Panc1 (cell line): ENCODE data around the gene KCNQ2. TPM values are rescaled to one million over a fixed set of nuclear protein-coding genes. Genes with fewer than 3 reads are reported as not detected.
A peak's percentile ranks its signal among the peaks of the same experiment; 100 is the strongest.

Experiments
- ATAC-seq: fragments of 200-7000 bp; cut with Tn5 transposase; 2 replicates; pipeline ENCODE4 v1.9.1; 2020; ENCODE audit warnings: mild to moderate bottlenecking, moderate library complexity
- BruUV-seq: library from RNA; stranded (reverse); fragments of 400-500 nt; replicated peaks from 2 replicates; lab custom pipeline; 2021; lab: Mats Ljungman, UMichigan
- CTCF ChIA-PET: fragments of 300-600 bp; sonication (Branson Sonifier 250); formaldehyde crosslinking; loops from one replicate; lab custom pipeline; 2022; ENCODE audit warnings: antibody characterized with exemption; lab: Charles Lee
- POLR2A ChIA-PET: fragments of 300-600 bp; sonication (Branson Sonifier 250); formaldehyde crosslinking; loops from one replicate; lab custom pipeline; 2022; ENCODE audit warnings: antibody characterized with exemption; lab: Charles Lee
- DNase-seq: peaks from one replicate; pipeline ENCODE4 v3.0.0-alpha.2; 2010; ENCODE audit warnings: low read depth, low spot score
- H3K27ac ChIP-seq: 2 replicates; pipeline ENCODE4 v1.5.1; 2011; ENCODE audit warnings: mild to moderate bottlenecking, low read length, inconsistent platforms
- H3K27me3 ChIP-seq: fragments of 200-500 bp; sonication (Bioruptor generic); 2 replicates; pipeline ENCODE4 v1.6.0; 2014; ENCODE audit warnings: low read length, inconsistent platforms; ENCODE audit not compliant: control insufficient read depth, insufficient read depth
- H3K36me3 ChIP-seq: fragments of 200-500 bp; sonication (Bioruptor generic); 2 replicates; pipeline ENCODE4 v1.5.1; 2014; ENCODE audit warnings: inconsistent platforms, mild to moderate bottlenecking, low read length, moderate library complexity; ENCODE audit not compliant: control insufficient read depth, insufficient read depth
- H3K4me1 ChIP-seq: 2 replicates; pipeline ENCODE4 v1.5.1; 2011; ENCODE audit warnings: inconsistent platforms, mild to moderate bottlenecking, low read length, moderate library complexity; ENCODE audit not compliant: control insufficient read depth, insufficient read depth
- H3K4me3 ChIP-seq, 2 experiments: 2 replicates each; pipeline ENCODE4 v1.5.1; 2011 to 2012; ENCODE audit warnings: low read depth in 2 of 2, low read length in 2 of 2, mild to moderate bottlenecking in 2 of 2, inconsistent platforms in 1 of 2, moderate library complexity in 1 of 2
- H3K9me3 ChIP-seq: fragments of 200-500 bp; sonication (Bioruptor generic); 2 replicates; pipeline ENCODE4 v1.5.1; 2014; ENCODE audit warnings: low read depth, mild to moderate bottlenecking, inconsistent platforms, low read length, moderate library complexity; ENCODE audit not compliant: control insufficient read depth, insufficient read depth
- POLR2AphosphoS5 ChIP-seq: IDR thresholded peaks from 2 replicates; pipeline ENCODE4 v1.6.1; 2012; ENCODE audit warnings: mild to moderate bottlenecking, low read depth, low read length, moderate library complexity
- SIN3A ChIP-seq: IDR thresholded peaks from 2 replicates; pipeline ENCODE4 v1.6.1; 2012; ENCODE audit warnings: low read depth, mild to moderate bottlenecking, low read length, moderate library complexity, borderline replicate concordance; ENCODE audit not compliant: insufficient read depth
- TCF7L2 ChIP-seq: IDR thresholded peaks from 2 replicates; pipeline ENCODE4 v1.6.1; 2011; ENCODE audit warnings: mild to moderate bottlenecking, low read depth, low read length, inconsistent platforms
- in situ Hi-C: cut with HindIII; loops from 2 replicates; pipeline ENCODE4 v1.10.0; 2016; ENCODE audit warnings: low sequenced_read_pairs, low pct_unique_long_range_greater_than_20kb
- intact Hi-C: fragments of 100-400 bp; cut with micrococcal nuclease; formaldehyde crosslinking; loops from one replicate; pipeline ENCODE4 v1.10.0; 2022; ENCODE audit not compliant: unreplicated experiment
- total RNA-seq: library from RNA; stranded (reverse); gene quantifications from one replicate; pipeline ENCODE4 v1.2.1, GENCODE V29; 2021; ENCODE audit not compliant: unreplicated experiment
- TF ChIP-seq, protein P1 (sequence below): fragments of 450-650 bp; IDR thresholded peaks from 2 replicates; pipeline ENCODE4 v1.5.1; 2017; ENCODE audit warnings: mild to moderate bottlenecking
- TF ChIP-seq, protein P2 (sequence below), 2 experiments: IDR thresholded peaks; 2 replicates each; pipeline ENCODE4 v1.6.1; 2011 to 2012; ENCODE audit warnings: low read depth in 2 of 2, control low read depth in 1 of 2, low read length in 1 of 2, mild to moderate bottlenecking in 1 of 2, moderate library complexity in 1 of 2; ENCODE audit not compliant: insufficient read depth in 1 of 2

The KCNQ2 gene
- total RNA-seq, 1 experiment from 2014 or later: 19.4 TPM

DNA sequence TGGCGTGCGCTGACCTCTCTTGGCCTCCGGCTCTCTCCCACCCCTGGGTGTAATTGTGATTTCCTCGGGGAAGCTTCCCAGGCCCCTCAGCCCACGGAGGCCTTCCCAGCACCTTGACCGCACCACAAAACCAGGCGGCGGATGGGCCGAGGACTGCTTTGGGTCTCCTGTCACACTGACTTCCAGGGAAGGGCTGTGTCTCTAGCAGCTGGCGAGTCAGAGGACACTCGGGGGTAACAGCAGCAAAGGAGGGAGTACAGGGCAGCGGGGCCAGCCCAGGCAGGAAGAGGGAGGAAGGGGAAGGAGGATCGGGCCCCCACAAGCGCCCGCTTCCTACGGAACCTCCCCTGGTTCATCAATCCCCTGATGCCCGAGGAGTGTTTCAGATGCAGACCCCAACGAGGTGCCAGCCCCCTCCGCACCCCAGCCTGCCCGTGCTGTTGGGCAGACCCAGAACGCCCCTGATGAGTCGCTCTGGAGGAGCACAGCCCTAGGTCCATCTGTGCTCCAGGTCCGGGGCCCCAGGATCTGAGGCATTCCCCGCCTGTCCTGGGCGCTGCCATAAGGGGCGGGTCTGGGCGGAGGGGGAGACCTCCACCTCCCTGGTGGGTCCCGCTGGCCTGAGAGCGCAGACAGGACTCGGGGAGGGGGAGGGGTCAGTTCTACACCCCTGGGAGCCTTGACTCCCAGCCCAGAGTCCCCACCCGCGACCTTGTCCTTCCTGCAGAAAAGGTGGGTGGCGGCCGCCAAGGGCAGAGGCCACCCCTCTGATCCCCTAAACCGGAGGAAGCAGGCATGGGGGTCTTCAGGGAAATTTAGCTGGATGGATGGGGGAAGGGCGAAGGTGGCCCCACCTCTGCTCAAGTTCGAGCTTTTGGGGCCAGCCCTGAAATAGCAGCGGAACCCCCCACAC is 112.3 kb downstream of the KCNQ2 start:
- TF ChIP-seq POLR2AphosphoS5 (no peak), TCF7L2 (no peak), SIN3A (no peak)
- TF ChIP-seq, protein P1, sequence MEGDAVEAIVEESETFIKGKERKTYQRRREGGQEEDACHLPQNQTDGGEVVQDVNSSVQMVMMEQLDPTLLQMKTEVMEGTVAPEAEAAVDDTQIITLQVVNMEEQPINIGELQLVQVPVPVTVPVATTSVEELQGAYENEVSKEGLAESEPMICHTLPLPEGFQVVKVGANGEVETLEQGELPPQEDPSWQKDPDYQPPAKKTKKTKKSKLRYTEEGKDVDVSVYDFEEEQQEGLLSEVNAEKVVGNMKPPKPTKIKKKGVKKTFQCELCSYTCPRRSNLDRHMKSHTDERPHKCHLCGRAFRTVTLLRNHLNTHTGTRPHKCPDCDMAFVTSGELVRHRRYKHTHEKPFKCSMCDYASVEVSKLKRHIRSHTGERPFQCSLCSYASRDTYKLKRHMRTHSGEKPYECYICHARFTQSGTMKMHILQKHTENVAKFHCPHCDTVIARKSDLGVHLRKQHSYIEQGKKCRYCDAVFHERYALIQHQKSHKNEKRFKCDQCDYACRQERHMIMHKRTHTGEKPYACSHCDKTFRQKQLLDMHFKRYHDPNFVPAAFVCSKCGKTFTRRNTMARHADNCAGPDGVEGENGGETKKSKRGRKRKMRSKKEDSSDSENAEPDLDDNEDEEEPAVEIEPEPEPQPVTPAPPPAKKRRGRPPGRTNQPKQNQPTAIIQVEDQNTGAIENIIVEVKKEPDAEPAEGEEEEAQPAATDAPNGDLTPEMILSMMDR: no peak
- TF ChIP-seq, protein P2, sequence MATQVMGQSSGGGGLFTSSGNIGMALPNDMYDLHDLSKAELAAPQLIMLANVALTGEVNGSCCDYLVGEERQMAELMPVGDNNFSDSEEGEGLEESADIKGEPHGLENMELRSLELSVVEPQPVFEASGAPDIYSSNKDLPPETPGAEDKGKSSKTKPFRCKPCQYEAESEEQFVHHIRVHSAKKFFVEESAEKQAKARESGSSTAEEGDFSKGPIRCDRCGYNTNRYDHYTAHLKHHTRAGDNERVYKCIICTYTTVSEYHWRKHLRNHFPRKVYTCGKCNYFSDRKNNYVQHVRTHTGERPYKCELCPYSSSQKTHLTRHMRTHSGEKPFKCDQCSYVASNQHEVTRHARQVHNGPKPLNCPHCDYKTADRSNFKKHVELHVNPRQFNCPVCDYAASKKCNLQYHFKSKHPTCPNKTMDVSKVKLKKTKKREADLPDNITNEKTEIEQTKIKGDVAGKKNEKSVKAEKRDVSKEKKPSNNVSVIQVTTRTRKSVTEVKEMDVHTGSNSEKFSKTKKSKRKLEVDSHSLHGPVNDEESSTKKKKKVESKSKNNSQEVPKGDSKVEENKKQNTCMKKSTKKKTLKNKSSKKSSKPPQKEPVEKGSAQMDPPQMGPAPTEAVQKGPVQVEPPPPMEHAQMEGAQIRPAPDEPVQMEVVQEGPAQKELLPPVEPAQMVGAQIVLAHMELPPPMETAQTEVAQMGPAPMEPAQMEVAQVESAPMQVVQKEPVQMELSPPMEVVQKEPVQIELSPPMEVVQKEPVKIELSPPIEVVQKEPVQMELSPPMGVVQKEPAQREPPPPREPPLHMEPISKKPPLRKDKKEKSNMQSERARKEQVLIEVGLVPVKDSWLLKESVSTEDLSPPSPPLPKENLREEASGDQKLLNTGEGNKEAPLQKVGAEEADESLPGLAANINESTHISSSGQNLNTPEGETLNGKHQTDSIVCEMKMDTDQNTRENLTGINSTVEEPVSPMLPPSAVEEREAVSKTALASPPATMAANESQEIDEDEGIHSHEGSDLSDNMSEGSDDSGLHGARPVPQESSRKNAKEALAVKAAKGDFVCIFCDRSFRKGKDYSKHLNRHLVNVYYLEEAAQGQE (IDR thresholded peaks at IDR 0.05; ENCODE audit: insufficient read depth in 1 of 2, low read depth in 2 of 2, low read length in 1 of 2): no peak
- Histone ChIP-seq H3K36me3 (no peaks in the 10 kb centered on the region), H3K27me3 (no peaks in the 10 kb centered on the region), H3K27ac (no peak overlapping the region), H3K4me3 (peak overlapping the region in 1 of 2 experiments; percentile 25; a peak in 1 of 4 replicates), H3K4me1 (peaks cover 6% of the 10 kb centered on the region), H3K9me3 (no peaks in the 10 kb centered on the region)
- BruUV-seq: no TSS peak
- intact Hi-C loops (no loop called here), in situ Hi-C loops (no loop called here)
- ATAC-seq: no peak
- ChIA-PET CTCF (no interaction called here), POLR2A (interaction anchor here (0.6 kb wide), 1 partner anchor 217 kb away, joined by 4 read pairs; no protein-coding TSS in a partner anchor)
- no peak for DNase-seq

DNA sequence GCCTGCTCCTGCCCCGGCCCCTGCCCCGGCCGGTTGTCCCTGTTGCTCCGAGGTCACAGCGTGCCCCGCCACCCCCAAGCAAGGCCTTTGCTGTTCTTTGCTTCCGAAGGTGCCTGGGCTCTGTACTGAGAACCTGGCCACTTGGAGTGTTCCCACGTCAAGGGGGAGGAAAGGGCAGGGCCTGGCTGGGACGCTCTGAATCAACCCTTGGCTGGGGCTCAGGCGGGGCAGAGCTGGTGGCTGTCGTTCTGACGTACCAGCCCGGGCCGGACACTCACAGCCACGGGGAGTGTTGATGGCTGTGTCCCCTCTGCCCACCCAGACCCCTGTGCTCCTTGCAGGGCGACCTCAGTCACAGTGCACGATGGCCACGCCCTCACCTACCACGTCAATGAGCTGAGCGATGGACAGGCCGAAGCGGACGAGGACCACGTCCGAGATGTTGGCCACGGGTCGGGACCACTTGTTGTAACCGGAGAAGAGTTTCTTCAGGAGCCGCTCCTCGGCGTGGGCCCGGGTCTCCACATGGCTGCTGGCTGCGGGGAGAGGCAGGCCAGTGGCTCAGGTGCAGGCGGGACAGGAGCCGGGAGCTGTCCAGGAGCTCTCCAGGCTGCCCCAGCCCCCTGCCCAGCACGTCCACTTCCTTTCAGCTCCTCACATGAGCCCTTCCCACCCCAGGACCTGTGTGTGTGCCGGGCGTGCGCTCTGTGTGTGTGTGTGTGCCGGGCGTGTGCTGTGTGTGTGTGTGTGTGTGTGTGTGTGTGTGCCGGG is 113.1 kb downstream of the KCNQ2 start:
- POLR2A ChIA-PET: no interaction called here
- H3K4me1 ChIP-seq: peaks cover 6% of the 10 kb centered on the region
- DNase-seq (no peak), ATAC-seq (no peak)
- H3K36me3 ChIP-seq: no peaks in the 10 kb centered on the region
- no peaks in the 10 kb centered on the region for H3K9me3 ChIP-seq
- no peak overlapping the region for H3K4me3 ChIP-seq
- in situ Hi-C loops (no loop called here), intact Hi-C loops (no loop called here)
- TF ChIP-seq, protein P1: no peak
- TF ChIP-seq, protein P2 (IDR thresholded peaks at IDR 0.05; ENCODE audit: insufficient read depth in 1 of 2, low read depth in 2 of 2, low read length in 1 of 2): peak in 1 of 2 experiments; percentile 60; a peak in 1 of 4 replicates
- TF ChIP-seq TCF7L2: no peak
- no peak for TF ChIP-seq POLR2AphosphoS5
- H3K27me3 ChIP-seq: no peaks in the 10 kb centered on the region
- CTCF ChIA-PET: interaction anchor here (0.6 kb wide), 1 partner anchor 435 kb away, joined by 9 read pairs; no protein-coding TSS in a partner anchor
- no peak overlapping the region for H3K27ac ChIP-seq
- BruUV-seq: no TSS peak
